NCI-H774 (cell line): ENCODE results near the gene TTC33.

Source experiments
- DNase-seq: peaks from one replicate; lab custom pipeline; 2025; lab: John Stamatoyannopoulos, UW

TTC33 gene

GRCh38 chr5:40483316-40483715, 272.4 kb downstream of the TTC33 start:
- DNase-seq: no peak

GRCh38 chr5:40481241-40481640, 274.5 kb downstream of the TTC33 start:
- DNase-seq: no peak

GRCh38 chr5:40480392-40480791, 275.4 kb downstream of the TTC33 start:
- DNase-seq: no peak

- DNase-seq: no peak
Measured at GRCh38 chr5:40479939-40480338, 275.8 kb downstream of the TTC33 start.

- no peak for DNase-seq
Measured at GRCh38 chr5:40478766-40479165, 277.0 kb downstream of the TTC33 start.

- DNase-seq: no peak
Measured at GRCh38 chr5:40477856-40478546, 277.8 kb downstream of the TTC33 start.

- DNase-seq: no peak
Measured at GRCh38 chr5:40475561-40475960, 280.2 kb downstream of the TTC33 start.

GRCh38 chr5:40474250-40474649, 281.5 kb downstream of the TTC33 start:
- DNase-seq: no peak

GRCh38 chr5:40465416-40465815, 290.3 kb downstream of the TTC33 start:
- no peak for DNase-seq

- no peak for DNase-seq
Measured at GRCh38 chr5:40464511-40464910, 291.2 kb downstream of the TTC33 start.
